ENCODE results near the gene COQ4.

Gene COQ4

GRCh38 chr9:128382261-128382660 lies 59.6 kb downstream of the COQ4 start:
- no peak for DNase-seq

- no peak for DNase-seq
Observed at GRCh38 chr9:128383007-128383753, 60.5 kb downstream of the COQ4 start.
